ENCODE data around the gene IPO4. TPM values are rescaled to one million over a fixed set of nuclear protein-coding genes. Genes with fewer than 3 reads are reported as not detected.

Gene IPO4
- total and polyA plus RNA-seq, 2 of the 8 experiments (the other 6 are each of a cell fraction or from before 2014, with no cell fraction given): 55.5 to 108 TPM

DNA sequence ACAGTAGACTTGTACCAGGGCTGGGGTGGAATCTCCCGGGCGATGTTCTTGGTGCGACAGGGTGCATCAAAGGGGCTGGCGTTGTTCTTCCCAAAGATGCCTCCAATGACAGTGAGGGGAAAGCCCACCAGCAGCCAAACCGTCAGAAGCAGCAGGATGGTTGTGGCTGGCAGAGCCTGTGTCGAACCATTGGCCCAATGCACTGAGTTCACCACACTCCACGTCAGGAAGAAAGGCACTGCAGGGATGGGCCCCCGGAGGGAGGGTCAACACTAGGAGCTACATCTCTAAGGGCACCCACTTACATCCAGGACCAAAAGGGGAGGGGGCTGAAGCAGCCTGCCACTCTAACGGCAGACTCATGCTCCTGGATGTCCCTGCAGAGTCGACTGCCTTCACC is 1.8 kb upstream of the IPO4 start:
- no peak overlapping the region for H3K4me2 ChIP-seq (ENCODE audit: insufficient read depth in 1 of 2, low read depth in 2 of 2, low read length in 2 of 2)
- H2AFZ ChIP-seq (ENCODE audit: low read length): no peak overlapping the region
- H3K27ac ChIP-seq (ENCODE audit: low read depth, low read length): no peak overlapping the region
- peaks cover 12 to 23% (median 21%) of the 10 kb centered on the region in 4 experiments; a peak in 7 of 8 replicates for H3K36me3 ChIP-seq (ENCODE audit: control insufficient read depth in 2 of 4, insufficient read depth in 4 of 4, low read length in 3 of 4)
- no peak for DNase-seq (ENCODE audit: low read depth in 1 of 2, low spot score in 2 of 2)
- H3K23me2 ChIP-seq (ENCODE audit: low read depth, low read length): peaks cover 5% of the 10 kb centered on the region
- no peak overlapping the region for H2BK15ac ChIP-seq (ENCODE audit: low read length)
- CTCF ChIA-PET (ENCODE audit: partially characterized antibody): no interaction called here
- H3K23ac ChIP-seq (ENCODE audit: insufficient read length): no peak overlapping the region
- H2BK20ac ChIP-seq (ENCODE audit: low read length): no peak overlapping the region
- no peak overlapping the region for H2AK5ac ChIP-seq (ENCODE audit: low read depth, low read length)
- H3K56ac ChIP-seq (replicated peaks; ENCODE audit: insufficient read length, low read depth, low read length): no peak overlapping the region
- H3K9me3 ChIP-seq (ENCODE audit: insufficient read depth in 2 of 2, low read depth in 1 of 2, low read length in 1 of 2): no peaks in the 10 kb centered on the region
- H3K79me1 ChIP-seq (ENCODE audit: low read depth, low read length): peaks cover 12% of the 10 kb centered on the region
- FAIRE-seq: no peak
- H2BK120ac ChIP-seq (replicated peaks; ENCODE audit: low read depth, low read length): no peak overlapping the region
- no peak overlapping the region for H3K4ac ChIP-seq (replicated peaks; ENCODE audit: insufficient read length, low read depth, low read length)
- H4K20me1 ChIP-seq (replicated peaks in 1 of 2; ENCODE audit: control insufficient read depth in 1 of 2, insufficient read depth in 2 of 2, low read length in 2 of 2): peaks cover 0 to 13% of the 10 kb centered on the region in 2 experiments
- H2BK5ac ChIP-seq (ENCODE audit: low read depth, low read length): no peak overlapping the region
- peaks cover 0 to 13% of the 10 kb centered on the region in 2 experiments; a peak in 2 of 4 replicates for H3K79me2 ChIP-seq (ENCODE audit: control insufficient read depth in 1 of 2, insufficient read depth in 2 of 2, low read length in 2 of 2)
- no peak overlapping the region; the same call in 1 of the 2 replicates for H4K8ac ChIP-seq (ENCODE audit: extremely low read depth, insufficient read depth, low read length)
- H3K18ac ChIP-seq (ENCODE audit: extremely low read depth, low read length): no peak overlapping the region
- no peak overlapping the region for H3K9ac ChIP-seq (replicated peaks in 1 of 4; ENCODE audit: extremely low read depth in 1 of 4, low read depth in 3 of 4, low read length in 3 of 4)
- peaks cover 0 to 13% (median 7%) of the 10 kb centered on the region in 4 experiments; a peak in 6 of 7 replicates for H3K4me1 ChIP-seq (replicated peaks in 1 of 4; ENCODE audit: control insufficient read depth in 3 of 4, insufficient read depth in 4 of 4, low read length in 3 of 4)
- no peak overlapping the region for H3K14ac ChIP-seq (ENCODE audit: insufficient read length)
- POLR2A ChIA-PET (ENCODE audit: partially characterized antibody): interaction anchor here (1.1 to 7.9 kb wide), 3 partner anchors 15 to 57 kb away, joined by 3 to 158 read pairs (median 5); partner anchors contain the start of gene REC8
- no peaks in the 10 kb centered on the region for H3K27me3 ChIP-seq (replicated peaks in 1 of 4; ENCODE audit: control insufficient read depth in 3 of 4, extremely low read depth in 1 of 4, insufficient read depth in 3 of 4, low read length in 3 of 4)
- no peak overlapping the region for H2BK12ac ChIP-seq (ENCODE audit: low read depth, low read length)
- WGBS, 2 experiments (ENCODE audit: extremely low coverage in 1 of 2, insufficient coverage in 1 of 2, insufficient read length in 1 of 2, insufficient replicate concordance in 2 of 2, low coverage in 1 of 2, low lambda C conversion rate in 2 of 2, missing lambda C conversion rate in 1 of 2): 89% methylated on average over 10 of the region's 10 CpGs; no CpG with 5 or more reads in 1 of the 2 experiments
- H4K91ac ChIP-seq (replicated peaks; ENCODE audit: insufficient read length, low read length): no peak overlapping the region
- H4K5ac ChIP-seq (ENCODE audit: insufficient read length, low read depth, low read length): no peak overlapping the region
- H3K4me3 ChIP-seq (ENCODE audit: extremely low read depth in 1 of 4, insufficient read depth in 2 of 4, low read depth in 3 of 4, low read length in 4 of 4): no peak overlapping the region
- TF ChIP-seq RFX5 (IDR thresholded peaks at IDR 0.05; ENCODE audit: borderline replicate concordance, low read depth, low read length) (no peak), NRF1 (IDR thresholded peaks at IDR 0.05; ENCODE audit: low read depth, low read length) (no peak), KDM4A (IDR thresholded peaks at IDR 0.05; ENCODE audit: low read depth, low read length, severe bottlenecking) (no peak), SIX5 (IDR thresholded peaks at IDR 0.05; ENCODE audit: low read depth, low read length) (no peak), POLR2A (IDR thresholded peaks at IDR 0.05; ENCODE audit: control extremely low read depth in 1 of 2, low read depth in 2 of 2, low read length in 2 of 2) (no peak), KDM5A (IDR thresholded peaks at IDR 0.05; ENCODE audit: low read length) (no peak), POU5F1 (IDR thresholded peaks at IDR 0.05; ENCODE audit: low read depth, low read length) (no peak), KDM1A (IDR thresholded peaks at IDR 0.05; ENCODE audit: borderline replicate concordance, low read length) (no peak)
- TF ChIP-seq, protein P1, sequence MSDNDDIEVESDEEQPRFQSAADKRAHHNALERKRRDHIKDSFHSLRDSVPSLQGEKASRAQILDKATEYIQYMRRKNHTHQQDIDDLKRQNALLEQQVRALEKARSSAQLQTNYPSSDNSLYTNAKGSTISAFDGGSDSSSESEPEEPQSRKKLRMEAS (IDR thresholded peaks at IDR 0.05): no peak
- TF ChIP-seq, protein P2, sequence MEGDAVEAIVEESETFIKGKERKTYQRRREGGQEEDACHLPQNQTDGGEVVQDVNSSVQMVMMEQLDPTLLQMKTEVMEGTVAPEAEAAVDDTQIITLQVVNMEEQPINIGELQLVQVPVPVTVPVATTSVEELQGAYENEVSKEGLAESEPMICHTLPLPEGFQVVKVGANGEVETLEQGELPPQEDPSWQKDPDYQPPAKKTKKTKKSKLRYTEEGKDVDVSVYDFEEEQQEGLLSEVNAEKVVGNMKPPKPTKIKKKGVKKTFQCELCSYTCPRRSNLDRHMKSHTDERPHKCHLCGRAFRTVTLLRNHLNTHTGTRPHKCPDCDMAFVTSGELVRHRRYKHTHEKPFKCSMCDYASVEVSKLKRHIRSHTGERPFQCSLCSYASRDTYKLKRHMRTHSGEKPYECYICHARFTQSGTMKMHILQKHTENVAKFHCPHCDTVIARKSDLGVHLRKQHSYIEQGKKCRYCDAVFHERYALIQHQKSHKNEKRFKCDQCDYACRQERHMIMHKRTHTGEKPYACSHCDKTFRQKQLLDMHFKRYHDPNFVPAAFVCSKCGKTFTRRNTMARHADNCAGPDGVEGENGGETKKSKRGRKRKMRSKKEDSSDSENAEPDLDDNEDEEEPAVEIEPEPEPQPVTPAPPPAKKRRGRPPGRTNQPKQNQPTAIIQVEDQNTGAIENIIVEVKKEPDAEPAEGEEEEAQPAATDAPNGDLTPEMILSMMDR (IDR thresholded peaks at IDR 0.05; ENCODE audit: control extremely low read depth in 1 of 3, insufficient read depth in 1 of 3, low read depth in 1 of 3, low read length in 3 of 3): no peak
- TF ChIP-seq, protein P3, sequence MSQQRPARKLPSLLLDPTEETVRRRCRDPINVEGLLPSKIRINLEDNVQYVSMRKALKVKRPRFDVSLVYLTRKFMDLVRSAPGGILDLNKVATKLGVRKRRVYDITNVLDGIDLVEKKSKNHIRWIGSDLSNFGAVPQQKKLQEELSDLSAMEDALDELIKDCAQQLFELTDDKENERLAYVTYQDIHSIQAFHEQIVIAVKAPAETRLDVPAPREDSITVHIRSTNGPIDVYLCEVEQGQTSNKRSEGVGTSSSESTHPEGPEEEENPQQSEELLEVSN (IDR thresholded peaks at IDR 0.05): no peak

Data from H1 (cell line).